KMS-11 (cell line): ENCODE measurements around the gene IL1RAPL2.

Experiments
- H2AFZ ChIP-seq: fragments of 200-600 bp; sonication (generic); 2 replicates; pipeline ENCODE4 v1.6.1; 2016; ENCODE audit warnings: antibody characterized with exemption, mixed run types, low read depth
- H3K27ac ChIP-seq: fragments of 200-600 bp; sonication (generic); 2 replicates; pipeline ENCODE4 v1.6.1; 2016; ENCODE audit warnings: mild to moderate bottlenecking, mixed run types
- H3K27me3 ChIP-seq: fragments of 200-600 bp; sonication (generic); 2 replicates; pipeline ENCODE4 v1.6.1; 2017; ENCODE audit warnings: mild to moderate bottlenecking, low read depth, mixed run types, moderate library complexity; ENCODE audit not compliant: insufficient read depth
- H3K36me3 ChIP-seq: fragments of 200-600 bp; sonication (generic); 2 replicates; pipeline ENCODE4 v1.6.1; 2017; ENCODE audit warnings: mild to moderate bottlenecking, mixed run types; ENCODE audit not compliant: insufficient read depth
- H3K4me1 ChIP-seq: fragments of 200-600 bp; sonication (generic); 2 replicates; pipeline ENCODE4 v1.6.1; 2016; ENCODE audit warnings: mild to moderate bottlenecking, low read depth, mixed run types; ENCODE audit not compliant: poor library complexity, severe bottlenecking
- H3K4me2 ChIP-seq: fragments of 200-600 bp; sonication (generic); 2 replicates; pipeline ENCODE4 v1.7.0; 2016; ENCODE audit warnings: mild to moderate bottlenecking, mixed run types
- H3K4me3 ChIP-seq: fragments of 200-600 bp; sonication (generic); IDR thresholded peaks from 2 replicates; pipeline ENCODE4 v1.6.1; 2017; ENCODE audit warnings: low read depth, low read length, mixed read lengths; ENCODE audit not compliant: insufficient read depth
- H3K79me2 ChIP-seq: fragments of 200-600 bp; sonication (generic); 2 replicates; pipeline ENCODE4 v1.6.1; 2016; ENCODE audit warnings: low read depth, mixed run types; ENCODE audit not compliant: insufficient read depth
- H3K9ac ChIP-seq: fragments of 200-600 bp; sonication (generic); 2 replicates; pipeline ENCODE4 v1.6.1; 2016; ENCODE audit warnings: mild to moderate bottlenecking, mixed run types
- H4K20me1 ChIP-seq: fragments of 200-600 bp; sonication (generic); 2 replicates; pipeline ENCODE4 v1.6.1; 2016; ENCODE audit warnings: mild to moderate bottlenecking, mixed run types; ENCODE audit not compliant: insufficient read depth
- CTCF ChIP-seq: fragments of 200-600 bp; sonication (generic); conservative IDR thresholded peaks from 2 replicates; pipeline ENCODE4 v1.6.1; 2017; ENCODE audit warnings: low read depth, mild to moderate bottlenecking, antibody characterized with exemption, low read length, moderate library complexity, mixed read lengths

The IL1RAPL2 gene

GRCh38 chrX:105052926-105053325 lies 486.9 kb downstream of the IL1RAPL2 start:
- H3K27me3 ChIP-seq: no peaks in the 10 kb centered on the region
- no peak overlapping the region for H3K4me3 ChIP-seq
- H3K79me2 ChIP-seq: no peaks in the 10 kb centered on the region
- H3K4me1 ChIP-seq: no peaks in the 10 kb centered on the region
- H3K27ac ChIP-seq: no peak overlapping the region
- H3K4me2 ChIP-seq: no peak overlapping the region
- no peaks in the 10 kb centered on the region for H4K20me1 ChIP-seq
- H3K36me3 ChIP-seq: no peaks in the 10 kb centered on the region
- H2AFZ ChIP-seq: no peak overlapping the region
- H3K9ac ChIP-seq: no peak overlapping the region
- no peak for TF ChIP-seq CTCF

GRCh38 chrX:105063743-105064142 lies 497.7 kb downstream of the IL1RAPL2 start:
- no peak overlapping the region for H3K4me3 ChIP-seq
- H3K4me1 ChIP-seq: no peaks in the 10 kb centered on the region
- H3K79me2 ChIP-seq: no peaks in the 10 kb centered on the region
- H3K9ac ChIP-seq: no peak overlapping the region
- no peak for TF ChIP-seq CTCF
- H4K20me1 ChIP-seq: no peaks in the 10 kb centered on the region
- H2AFZ ChIP-seq: no peak overlapping the region
- no peaks in the 10 kb centered on the region for H3K27me3 ChIP-seq
- H3K4me2 ChIP-seq: no peak overlapping the region
- no peaks in the 10 kb centered on the region for H3K36me3 ChIP-seq
- no peak overlapping the region for H3K27ac ChIP-seq

GRCh38 chrX:105098201-105098600 lies 532.2 kb downstream of the IL1RAPL2 start:
- Histone ChIP-seq H3K9ac (no peak overlapping the region), H3K79me2 (no peaks in the 10 kb centered on the region), H3K4me3 (no peak overlapping the region), H3K36me3 (no peaks in the 10 kb centered on the region), H3K4me1 (no peaks in the 10 kb centered on the region), H3K27ac (no peak overlapping the region), H2AFZ (no peak overlapping the region), H4K20me1 (no peaks in the 10 kb centered on the region), H3K4me2 (no peak overlapping the region), H3K27me3 (no peaks in the 10 kb centered on the region)
- TF ChIP-seq CTCF: no peak

- Histone ChIP-seq H2AFZ (no peak overlapping the region), H3K4me1 (no peaks in the 10 kb centered on the region), H3K4me3 (no peak overlapping the region), H3K27me3 (no peaks in the 10 kb centered on the region), H3K4me2 (no peak overlapping the region), H3K36me3 (no peaks in the 10 kb centered on the region), H3K9ac (no peak overlapping the region), H3K27ac (no peak overlapping the region), H3K79me2 (no peaks in the 10 kb centered on the region), H4K20me1 (no peaks in the 10 kb centered on the region)
- no peak for TF ChIP-seq CTCF
Observed at GRCh38 chrX:105098812-105099211, 532.8 kb downstream of the IL1RAPL2 start.
